Osteoblast (primary cell): ENCODE measurements around the gene DYRK4. TPM values are rescaled to one million over a fixed set of nuclear protein-coding genes. Genes with fewer than 3 reads are reported as not detected.

Experiments
- DNase-seq: peaks from one replicate; pipeline ENCODE4 v3.0.0; 2011; ENCODE audit warnings: low spot score, mixed read lengths; ENCODE audit not compliant: insufficient read length; ENCODE audit errors: missing footprints
- H2AFZ ChIP-seq: 2 replicates; pipeline ENCODE4 v1.6.0; 2011; ENCODE audit warnings: mild to moderate bottlenecking, low read length
- H3K27ac ChIP-seq: 2 replicates; pipeline ENCODE4 v1.5.1; 2011; ENCODE audit warnings: mild to moderate bottlenecking, low read depth, low read length, moderate library complexity
- H3K27me3 ChIP-seq: 2 replicates; pipeline ENCODE4 v1.6.0; 2012; ENCODE audit warnings: mild to moderate bottlenecking, control low read depth, inconsistent platforms, low read length, moderate library complexity; ENCODE audit not compliant: insufficient read depth
- H3K36me3 ChIP-seq: 2 replicates; pipeline ENCODE4 v1.5.1; 2011; ENCODE audit warnings: mild to moderate bottlenecking, low read length, control low read depth, moderate library complexity; ENCODE audit not compliant: insufficient read depth
- H3K4me1 ChIP-seq: 2 replicates; pipeline ENCODE4 v1.5.1; 2011; ENCODE audit warnings: mild to moderate bottlenecking, low read length, control low read depth, moderate library complexity; ENCODE audit not compliant: insufficient read depth
- H3K4me2 ChIP-seq: 2 replicates; pipeline ENCODE4 v1.6.0; 2011; ENCODE audit warnings: mild to moderate bottlenecking, low read length; ENCODE audit not compliant: insufficient read depth
- H3K4me3 ChIP-seq: fragments of 200-600 bp; sonication (generic); 3 replicates; pipeline ENCODE4 v1.5.1; 2012; ENCODE audit warnings: mild to moderate bottlenecking, low read length, inconsistent platforms; ENCODE audit not compliant: insufficient read depth
- H3K79me2 ChIP-seq: 2 replicates; pipeline ENCODE4 v1.6.0; 2012; ENCODE audit warnings: mild to moderate bottlenecking, low read length, control low read depth, inconsistent platforms; ENCODE audit not compliant: insufficient read depth
- H3K9me3 ChIP-seq: 2 replicates; pipeline ENCODE4 v1.5.1; 2011; ENCODE audit warnings: low read depth, low read length, control low read depth
- H4K20me1 ChIP-seq: 2 replicates; pipeline ENCODE4 v1.6.0; 2012; ENCODE audit warnings: mild to moderate bottlenecking, low read length, control low read depth; ENCODE audit not compliant: insufficient read depth
- total RNA-seq: library from RNA; depleted of rRNA; stranded (reverse); fragments of >200 nt; gene quantifications from 2 replicates; pipeline ENCODE4 v1.2.3, GENCODE V29; 2012
- TF ChIP-seq, protein P1 (sequence below): IDR thresholded peaks from 2 replicates; pipeline ENCODE4 v1.5.1; 2011; ENCODE audit warnings: mild to moderate bottlenecking, low read depth, low read length, moderate library complexity; ENCODE audit errors: extremely low read depth

The DYRK4 gene
- total RNA-seq, 1 donor, result 27.1 TPM

DNA sequence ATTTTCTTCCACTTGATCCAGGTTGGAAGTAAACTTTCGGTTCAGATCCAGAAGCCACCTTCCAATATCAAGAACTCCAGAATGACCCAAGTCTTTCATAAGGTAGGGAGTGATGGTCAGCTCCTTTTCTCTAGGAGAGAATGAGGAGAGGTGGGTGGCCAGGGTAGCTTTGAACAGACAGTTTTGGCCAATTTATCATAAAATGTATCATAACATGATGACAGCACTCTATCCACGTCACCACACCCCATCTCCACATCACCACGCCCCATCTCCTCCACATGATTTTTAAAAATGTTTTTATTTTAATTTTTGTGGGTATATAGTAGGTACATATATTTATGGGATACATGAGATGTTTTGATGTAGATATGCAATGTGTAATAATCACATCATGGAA, 26.9 kb downstream of the DYRK4 start:
- no peaks in the 10 kb centered on the region for H3K9me3 ChIP-seq
- H2AFZ ChIP-seq, result no peak overlapping the region
- DNase-seq, result no peak
- no peaks in the 10 kb centered on the region for H4K20me1 ChIP-seq
- TF ChIP-seq, protein P1, sequence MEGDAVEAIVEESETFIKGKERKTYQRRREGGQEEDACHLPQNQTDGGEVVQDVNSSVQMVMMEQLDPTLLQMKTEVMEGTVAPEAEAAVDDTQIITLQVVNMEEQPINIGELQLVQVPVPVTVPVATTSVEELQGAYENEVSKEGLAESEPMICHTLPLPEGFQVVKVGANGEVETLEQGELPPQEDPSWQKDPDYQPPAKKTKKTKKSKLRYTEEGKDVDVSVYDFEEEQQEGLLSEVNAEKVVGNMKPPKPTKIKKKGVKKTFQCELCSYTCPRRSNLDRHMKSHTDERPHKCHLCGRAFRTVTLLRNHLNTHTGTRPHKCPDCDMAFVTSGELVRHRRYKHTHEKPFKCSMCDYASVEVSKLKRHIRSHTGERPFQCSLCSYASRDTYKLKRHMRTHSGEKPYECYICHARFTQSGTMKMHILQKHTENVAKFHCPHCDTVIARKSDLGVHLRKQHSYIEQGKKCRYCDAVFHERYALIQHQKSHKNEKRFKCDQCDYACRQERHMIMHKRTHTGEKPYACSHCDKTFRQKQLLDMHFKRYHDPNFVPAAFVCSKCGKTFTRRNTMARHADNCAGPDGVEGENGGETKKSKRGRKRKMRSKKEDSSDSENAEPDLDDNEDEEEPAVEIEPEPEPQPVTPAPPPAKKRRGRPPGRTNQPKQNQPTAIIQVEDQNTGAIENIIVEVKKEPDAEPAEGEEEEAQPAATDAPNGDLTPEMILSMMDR, result no peak
- H3K27me3 ChIP-seq, result peaks cover 14% of the 10 kb centered on the region
- no peaks in the 10 kb centered on the region for H3K36me3 ChIP-seq
- no peak overlapping the region for H3K4me3 ChIP-seq
- H3K79me2 ChIP-seq, result no peaks in the 10 kb centered on the region
- H3K4me2 ChIP-seq, result no peak overlapping the region
- H3K27ac ChIP-seq, result no peak overlapping the region
- H3K4me1 ChIP-seq, result no peaks in the 10 kb centered on the region

DNA sequence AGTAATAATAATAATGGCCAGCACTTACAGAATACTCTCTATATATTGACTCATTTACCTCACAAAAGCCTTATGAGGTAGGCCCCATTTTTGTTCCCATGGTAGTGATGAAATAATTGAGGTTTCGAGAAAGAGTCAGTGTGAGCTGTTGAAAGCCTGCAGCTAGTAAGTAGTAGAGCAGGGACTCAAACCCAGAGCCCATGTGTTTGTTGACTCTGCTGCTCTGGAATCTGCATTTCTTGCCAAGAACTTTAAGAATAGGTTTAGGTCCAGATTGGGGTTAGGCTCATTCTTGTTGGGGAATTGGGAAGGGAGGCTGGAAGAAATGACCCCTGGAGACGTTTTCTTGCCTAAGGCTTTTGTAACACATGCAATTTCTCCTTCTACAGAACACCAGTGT, 27.9 kb downstream of the DYRK4 start:
- no peak overlapping the region for H3K4me2 ChIP-seq
- no peak for DNase-seq
- H3K36me3 ChIP-seq, result no peaks in the 10 kb centered on the region
- H3K9me3 ChIP-seq, result no peaks in the 10 kb centered on the region
- no peaks in the 10 kb centered on the region for H3K79me2 ChIP-seq
- H3K4me3 ChIP-seq, result no peak overlapping the region
- TF ChIP-seq, protein P1, result no peak
- H4K20me1 ChIP-seq, result no peaks in the 10 kb centered on the region
- no peak overlapping the region for H3K27ac ChIP-seq
- H3K4me1 ChIP-seq, result no peaks in the 10 kb centered on the region
- H3K27me3 ChIP-seq, result peaks cover 14% of the 10 kb centered on the region
- no peak overlapping the region for H2AFZ ChIP-seq

DNA sequence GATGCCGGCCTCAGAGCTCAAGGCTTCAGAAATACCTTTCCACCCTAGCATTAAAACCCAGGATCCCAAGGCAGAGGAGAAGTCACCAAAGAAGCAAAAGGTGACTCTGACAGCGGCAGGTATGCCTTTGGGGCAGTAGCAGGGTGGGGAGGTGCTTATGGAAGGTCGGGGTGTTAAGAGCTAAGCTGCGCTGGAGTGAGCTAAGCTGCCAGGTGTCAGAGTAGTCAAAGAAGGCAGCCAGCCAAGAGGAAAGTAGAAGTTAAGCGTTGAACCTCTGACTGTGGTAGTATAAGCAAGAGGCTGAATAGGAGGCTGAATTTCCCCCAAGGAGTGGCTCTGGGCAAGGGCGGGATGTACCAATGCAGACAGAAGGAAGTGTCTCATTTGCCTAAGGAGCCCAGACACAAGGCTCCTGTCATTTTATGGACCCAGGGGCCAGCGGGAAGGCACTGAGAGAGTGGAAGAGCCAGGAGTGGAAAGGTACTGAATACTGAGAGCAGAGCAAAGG, 29.2 kb downstream of the DYRK4 start:
- Histone ChIP-seq H3K4me1 (no peaks in the 10 kb centered on the region), H3K4me3 (no peak overlapping the region), H2AFZ (no peak overlapping the region), H3K27me3 (peaks cover 14% of the 10 kb centered on the region), H3K9me3 (no peaks in the 10 kb centered on the region), H3K79me2 (no peaks in the 10 kb centered on the region), H3K36me3 (no peaks in the 10 kb centered on the region), H3K27ac (no peak overlapping the region), H4K20me1 (no peaks in the 10 kb centered on the region), H3K4me2 (no peak overlapping the region)
- DNase-seq, result no peak
- TF ChIP-seq, protein P1, result no peak

DNA sequence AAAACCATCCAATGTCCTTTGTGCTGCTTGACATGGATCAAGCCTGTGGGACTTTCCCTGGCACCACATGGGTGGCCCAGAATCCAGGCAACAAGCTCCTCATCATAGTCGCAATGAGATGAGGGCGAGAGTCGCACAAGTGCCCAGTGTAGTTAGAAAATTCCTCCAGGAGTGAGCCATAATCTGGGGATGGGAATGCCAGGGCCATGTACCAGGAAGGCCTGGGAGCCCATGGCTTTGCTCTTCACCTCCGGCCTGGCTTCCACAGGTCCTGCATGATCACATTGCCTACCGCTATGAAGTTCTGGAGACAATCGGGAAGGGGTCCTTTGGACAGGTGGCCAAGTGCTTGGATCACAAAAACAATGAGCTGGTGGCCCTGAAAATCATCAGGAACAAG, 33.9 kb downstream of the DYRK4 start:
- no peak overlapping the region for H3K4me2 ChIP-seq
- no peaks in the 10 kb centered on the region for H3K4me1 ChIP-seq
- H4K20me1 ChIP-seq, result no peaks in the 10 kb centered on the region
- no peak overlapping the region for H3K27ac ChIP-seq
- no peak overlapping the region for H2AFZ ChIP-seq
- H3K4me3 ChIP-seq, result no peak overlapping the region
- no peaks in the 10 kb centered on the region for H3K79me2 ChIP-seq
- H3K36me3 ChIP-seq, result no peaks in the 10 kb centered on the region
- TF ChIP-seq, protein P1, result no peak
- H3K9me3 ChIP-seq, result no peaks in the 10 kb centered on the region
- peaks cover 14% of the 10 kb centered on the region for H3K27me3 ChIP-seq
- no peak for DNase-seq
